ENCODE measurements around the gene PYURF.

DNA sequence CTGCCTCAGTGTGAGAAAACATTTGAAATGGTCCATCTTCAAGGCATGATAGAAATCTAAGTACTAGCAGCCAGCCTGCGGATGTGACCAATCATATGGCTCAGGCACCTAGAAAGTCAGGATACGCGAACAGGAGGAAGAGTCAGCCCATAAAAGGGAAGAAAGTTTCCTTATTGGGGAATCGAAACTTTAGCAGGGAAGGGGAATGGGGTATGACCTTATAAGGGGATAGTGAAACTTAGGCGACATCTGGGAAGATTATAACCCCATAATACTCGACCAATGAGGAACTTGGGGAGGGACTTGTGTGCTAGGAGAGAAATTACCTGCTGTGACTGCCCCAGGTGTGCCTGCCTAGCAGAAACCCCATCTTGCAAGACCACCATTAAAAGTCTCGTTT, 26.2 kb upstream of the PYURF start:
- TF ChIP-seq CTCF (IDR thresholded peaks at IDR 0.05) (no peak), POLR2A (IDR thresholded peaks at IDR 0.05) (no peak)

Data from thyroid gland (tissue), 4 donors.